ENCODE data around the gene TGIF2. TPM values are rescaled to one million over a fixed set of nuclear protein-coding genes. Genes with fewer than 3 reads are reported as not detected.
A peak's percentile ranks its signal among the peaks of the same experiment; 100 is the strongest.

TGIF2 gene
- total and polyA plus RNA-seq, 2 donors from 2014 or later = 11.0 to 15.3 TPM

GRCh38 chr20:36548704-36549627, 24.4 kb upstream of the TGIF2 start:
- Histone ChIP-seq H3K9ac (ENCODE audit: low read length in 3 of 3) (no peak overlapping the region), H3K27ac (ENCODE audit: low read depth in 2 of 2, low read length in 2 of 2) (no peak overlapping the region), H3K4me3 (ENCODE audit: low read length in 3 of 3) (no peak overlapping the region)

GRCh38 chr20:36549628-36549941, 23.8 kb upstream of the TGIF2 start:
- no peak overlapping the region for H3K4me3 ChIP-seq (ENCODE audit: low read length in 3 of 3)
- peaks cover 0 to 15% (median 4%) of the 10 kb centered on the region in 3 donors for H3K4me1 ChIP-seq (ENCODE audit: control insufficient read depth in 2 of 3, insufficient read depth in 2 of 3, low read depth in 1 of 3, low read length in 3 of 3)
- FAIRE-seq (no peak), DNase-seq (peak in 1 of 5 donors; percentile 60)
- no peak overlapping the region for H3K9ac ChIP-seq (ENCODE audit: low read length in 3 of 3)
- no peaks in the 10 kb centered on the region for H3K27me3 ChIP-seq (ENCODE audit: control insufficient read depth, insufficient read depth, low read length)
- H3K9me3 ChIP-seq (ENCODE audit: control insufficient read depth in 2 of 3, insufficient read depth in 1 of 3, low read length in 3 of 3) = no peaks in the 10 kb centered on the region
- H3K36me3 ChIP-seq (ENCODE audit: control insufficient read depth in 2 of 3, insufficient read depth in 3 of 3, low read length in 3 of 3) = peaks cover 0 to 3% (median 0%) of the 10 kb centered on the region in 3 donors
- H3K27ac ChIP-seq (ENCODE audit: low read depth in 2 of 2, low read length in 2 of 2) = no peak overlapping the region
- intact Hi-C loops (cut with DNase I) = no loop called here
- TF ChIP-seq, protein P1, sequence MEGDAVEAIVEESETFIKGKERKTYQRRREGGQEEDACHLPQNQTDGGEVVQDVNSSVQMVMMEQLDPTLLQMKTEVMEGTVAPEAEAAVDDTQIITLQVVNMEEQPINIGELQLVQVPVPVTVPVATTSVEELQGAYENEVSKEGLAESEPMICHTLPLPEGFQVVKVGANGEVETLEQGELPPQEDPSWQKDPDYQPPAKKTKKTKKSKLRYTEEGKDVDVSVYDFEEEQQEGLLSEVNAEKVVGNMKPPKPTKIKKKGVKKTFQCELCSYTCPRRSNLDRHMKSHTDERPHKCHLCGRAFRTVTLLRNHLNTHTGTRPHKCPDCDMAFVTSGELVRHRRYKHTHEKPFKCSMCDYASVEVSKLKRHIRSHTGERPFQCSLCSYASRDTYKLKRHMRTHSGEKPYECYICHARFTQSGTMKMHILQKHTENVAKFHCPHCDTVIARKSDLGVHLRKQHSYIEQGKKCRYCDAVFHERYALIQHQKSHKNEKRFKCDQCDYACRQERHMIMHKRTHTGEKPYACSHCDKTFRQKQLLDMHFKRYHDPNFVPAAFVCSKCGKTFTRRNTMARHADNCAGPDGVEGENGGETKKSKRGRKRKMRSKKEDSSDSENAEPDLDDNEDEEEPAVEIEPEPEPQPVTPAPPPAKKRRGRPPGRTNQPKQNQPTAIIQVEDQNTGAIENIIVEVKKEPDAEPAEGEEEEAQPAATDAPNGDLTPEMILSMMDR (IDR thresholded peaks at IDR 0.05; ENCODE audit: borderline replicate concordance, extremely low read depth, insufficient read depth) = no peak

More at GRCh38 chr20:36548704-36549627, 24.4 kb upstream of the TGIF2 start:
- peak in 1 of 5 donors; percentile 64 for DNase-seq
- Histone ChIP-seq H3K27me3 (ENCODE audit: control insufficient read depth, insufficient read depth, low read length) (no peaks in the 10 kb centered on the region), H3K4me1 (ENCODE audit: control insufficient read depth in 2 of 3, insufficient read depth in 2 of 3, low read depth in 1 of 3, low read length in 3 of 3) (peaks cover 0 to 20% (median 9%) of the 10 kb centered on the region in 3 donors), H3K36me3 (ENCODE audit: control insufficient read depth in 2 of 3, insufficient read depth in 3 of 3, low read length in 3 of 3) (peaks cover 0 to 3% (median 0%) of the 10 kb centered on the region in 3 donors), H3K9me3 (ENCODE audit: control insufficient read depth in 2 of 3, insufficient read depth in 1 of 3, low read length in 3 of 3) (no peaks in the 10 kb centered on the region)
- TF ChIP-seq, protein P1 (IDR thresholded peaks at IDR 0.05; ENCODE audit: borderline replicate concordance, extremely low read depth, insufficient read depth) = no peak
- no peak for FAIRE-seq
- intact Hi-C loops (cut with DNase I) = no loop called here

GRCh38 chr20:36549942-36550789, 23.2 kb upstream of the TGIF2 start:
- TF ChIP-seq, protein P1 (IDR thresholded peaks at IDR 0.05; ENCODE audit: borderline replicate concordance, extremely low read depth, insufficient read depth) = no peak
- Histone ChIP-seq H3K9me3 (ENCODE audit: control insufficient read depth in 2 of 3, insufficient read depth in 1 of 3, low read length in 3 of 3) (no peaks in the 10 kb centered on the region), H3K4me1 (ENCODE audit: control insufficient read depth in 2 of 3, insufficient read depth in 2 of 3, low read depth in 1 of 3, low read length in 3 of 3) (peaks cover 0 to 13% (median 0%) of the 10 kb centered on the region in 3 donors), H3K27me3 (ENCODE audit: control insufficient read depth, insufficient read depth, low read length) (no peaks in the 10 kb centered on the region), H3K4me3 (ENCODE audit: low read length in 3 of 3) (no peak overlapping the region), H3K36me3 (ENCODE audit: control insufficient read depth in 2 of 3, insufficient read depth in 3 of 3, low read length in 3 of 3) (peaks cover 0 to 3% (median 0%) of the 10 kb centered on the region in 3 donors), H3K9ac (ENCODE audit: low read length in 3 of 3) (no peak overlapping the region), H3K27ac (ENCODE audit: low read depth in 2 of 2, low read length in 2 of 2) (no peak overlapping the region)
- DNase-seq (peak in 1 of 5 donors; percentile 77), FAIRE-seq (no peak)
- intact Hi-C loops (cut with DNase I) = loop anchor here (10.0 kb wide), 1 partner anchor 55 kb away; the partner anchor contains the start of gene RAB5IF
